Naive B cell (primary cell): Measurements from ENCODE around the gene GATAD2A. TPM values are rescaled to one million over a fixed set of nuclear protein-coding genes. Genes with fewer than 3 reads are reported as not detected.

Source experiments
- ATAC-seq, 2 donors: fragments of 150-1000 bp; cut with Tn5 transposase; 2 replicates each; pipeline ENCODE4 v1.10.0; 2021; ENCODE audit warnings: low read depth in 2 of 2, mild to moderate bottlenecking in 2 of 2, moderate library complexity in 2 of 2
- DNase-seq: peaks from one replicate; pipeline ENCODE4 v3.0.0; 2022
- H3K27ac Mint-ChIP-seq, 6 donors: one replicate each; pipeline ENCODE4 v1.8.0; 2020 to 2022; ENCODE audit warnings: mild to moderate bottlenecking in 6 of 6, mixed read lengths in 6 of 6, moderate library complexity in 5 of 6, inconsistent platforms in 2 of 6
- H3K27me3 Mint-ChIP-seq, 3 donors: one replicate each; pipeline ENCODE4 v1.8.0; 2021 to 2022; ENCODE audit warnings: mixed read lengths in 3 of 3, mild to moderate bottlenecking in 1 of 3
- H3K36me3 Mint-ChIP-seq, 2 donors: one replicate each; pipeline ENCODE4 v1.8.0; 2020 to 2022; ENCODE audit warnings: mixed read lengths in 2 of 2, inconsistent platforms in 1 of 2, mild to moderate bottlenecking in 1 of 2
- H3K4me1 Mint-ChIP-seq, 3 donors: one replicate each; pipeline ENCODE4 v1.8.0; 2020 to 2022; ENCODE audit warnings: mixed read lengths in 3 of 3, inconsistent platforms in 1 of 3, mild to moderate bottlenecking in 1 of 3, moderate library complexity in 1 of 3
- H3K4me3 Mint-ChIP-seq, 8 donors: one replicate each; pipeline ENCODE4 v1.8.0; 2020 to 2022; ENCODE audit warnings: mild to moderate bottlenecking in 8 of 8, mixed read lengths in 8 of 8, moderate library complexity in 8 of 8, inconsistent platforms in 2 of 8
- H3K9me3 Mint-ChIP-seq, 7 donors: one replicate each; pipeline ENCODE4 v1.8.0; 2020 to 2022; ENCODE audit warnings: mixed read lengths in 7 of 7, mild to moderate bottlenecking in 5 of 7, inconsistent platforms in 2 of 7, moderate library complexity in 1 of 7
- polyA plus RNA-seq, 6 donors: library from polyadenylated mRNA; unstranded; fragments of 300-500 nt; fragmentation: Illumina TruSeq; gene quantifications; one replicate each; pipeline ENCODE4 v1.2.3, GENCODE V29; 2021; ENCODE audit warnings: low read depth in 6 of 6

GATAD2A gene
- polyA plus RNA-seq, 6 donors from 2014 or later, result 2.2 to 19.2 (median 10.6) TPM

- ATAC-seq (peak; percentile 83 to 84), DNase-seq (peak; percentile 57)
- H3K4me3 Mint-ChIP-seq, result peak overlapping the region; percentile 2 to 81 (median 66)
- no peaks in the 10 kb centered on the region for H3K36me3 Mint-ChIP-seq
- no peaks in the 10 kb centered on the region for H3K27me3 Mint-ChIP-seq
- peak overlapping the region; percentile 87 to 98 (median 94) for H3K27ac Mint-ChIP-seq
- no peaks in the 10 kb centered on the region for H3K9me3 Mint-ChIP-seq
- peaks cover 24 to 58% (median 53%) of the 10 kb centered on the region in 3 donors for H3K4me1 Mint-ChIP-seq
These were observed 83.6 kb downstream of the GATAD2A start for GRCh38 chr19:19488875-19489690.

DNA sequence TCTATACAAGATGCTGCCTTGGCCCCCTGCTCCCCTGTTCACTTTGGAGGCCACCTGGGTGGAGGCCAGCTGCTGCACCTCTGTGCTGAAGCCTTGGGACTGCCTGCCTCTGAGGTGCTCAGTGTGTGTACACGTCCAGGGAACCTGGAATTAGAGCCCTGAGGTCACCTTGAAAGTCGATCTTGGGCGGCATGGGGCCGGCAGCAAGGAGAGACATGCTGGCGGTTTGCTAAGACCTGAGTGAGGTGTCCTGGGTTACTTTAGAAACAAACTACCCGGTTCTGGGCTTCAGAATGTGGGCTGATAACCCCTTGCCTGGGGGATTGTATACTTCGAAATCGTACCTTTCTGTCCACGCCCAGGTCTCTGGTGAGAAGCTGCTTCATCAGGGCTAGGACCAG lies 84.3 kb downstream of the GATAD2A start:
- Mint-ChIP-seq H3K27ac (peak overlapping the region; percentile 87 to 98 (median 94)), H3K4me3 (peak overlapping the region in 6 of 8 donors; percentile 2 to 77 (median 51)), H3K4me1 (peaks cover 23 to 54% (median 48%) of the 10 kb centered on the region in 3 donors), H3K36me3 (no peaks in the 10 kb centered on the region), H3K9me3 (no peaks in the 10 kb centered on the region), H3K27me3 (no peaks in the 10 kb centered on the region)
- DNase-seq, result no peak
- ATAC-seq, result no peak

GRCh38 chr19:19490214-19490968 lies 84.9 kb downstream of the GATAD2A start:
- no peaks in the 10 kb centered on the region for H3K36me3 Mint-ChIP-seq
- peak overlapping the region in 4 of 8 donors; percentile 13 to 71 (median 15) for H3K4me3 Mint-ChIP-seq
- H3K9me3 Mint-ChIP-seq, result no peaks in the 10 kb centered on the region
- peak overlapping the region in 4 of 6 donors; percentile 81 to 95 (median 89) for H3K27ac Mint-ChIP-seq
- DNase-seq, result peak; percentile 73
- peak; percentile 44 to 59 for ATAC-seq
- H3K4me1 Mint-ChIP-seq, result peaks cover 18 to 48% (median 42%) of the 10 kb centered on the region in 3 donors
- H3K27me3 Mint-ChIP-seq, result no peaks in the 10 kb centered on the region

- Mint-ChIP-seq H3K4me3 (no peak overlapping the region), H3K36me3 (no peaks in the 10 kb centered on the region), H3K27me3 (no peaks in the 10 kb centered on the region), H3K27ac (no peak overlapping the region), H3K4me1 (peaks cover 16 to 42% (median 34%) of the 10 kb centered on the region in 3 donors), H3K9me3 (no peaks in the 10 kb centered on the region)
- DNase-seq, result no peak
- ATAC-seq, result no peak
These were observed 86.0 kb downstream of the GATAD2A start for GRCh38 chr19:19491321-19492025.

GRCh38 chr19:19492026-19492610 lies 86.6 kb downstream of the GATAD2A start:
- H3K27me3 Mint-ChIP-seq, result no peaks in the 10 kb centered on the region
- DNase-seq (no peak), ATAC-seq (no peak)
- H3K9me3 Mint-ChIP-seq, result no peaks in the 10 kb centered on the region
- H3K27ac Mint-ChIP-seq, result no peak overlapping the region
- H3K4me3 Mint-ChIP-seq, result no peak overlapping the region
- peaks cover 19 to 36% (median 32%) of the 10 kb centered on the region in 3 donors for H3K4me1 Mint-ChIP-seq
- no peaks in the 10 kb centered on the region for H3K36me3 Mint-ChIP-seq

DNA sequence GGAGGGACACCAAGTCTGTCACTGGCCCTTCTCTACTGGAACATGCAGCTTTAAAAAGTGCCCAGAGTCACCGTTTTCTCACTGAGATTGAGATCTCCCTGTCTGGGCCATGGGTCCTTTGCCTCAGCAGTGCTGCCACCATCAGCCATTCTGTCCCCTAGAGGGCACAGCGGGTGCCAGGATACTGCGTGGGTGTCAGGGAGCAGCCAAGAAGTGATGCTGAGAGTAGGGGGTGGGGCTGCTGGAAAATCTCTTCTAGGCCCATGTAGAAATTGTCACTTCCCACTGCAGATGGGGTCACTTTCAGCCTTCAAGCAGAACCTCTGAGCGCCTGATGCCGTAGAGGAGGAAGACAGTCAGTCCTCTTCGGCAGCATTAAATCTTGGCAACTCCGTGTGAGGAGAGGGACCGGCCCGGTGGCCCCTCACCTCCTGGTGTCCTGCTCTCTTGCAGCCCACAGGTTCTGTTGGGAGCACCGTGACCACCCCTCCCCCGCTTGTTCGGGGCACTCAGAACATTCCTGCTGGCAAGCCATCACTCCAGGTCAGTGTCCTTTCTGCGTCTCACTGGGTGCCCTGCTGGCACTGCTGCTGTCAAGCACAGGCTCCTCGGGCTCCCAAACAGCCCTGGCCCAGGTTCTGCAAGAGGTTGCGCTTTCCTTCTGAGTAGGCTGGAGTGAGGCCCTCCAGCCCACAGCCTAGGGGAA lies 88.5 kb downstream of the GATAD2A start:
- Mint-ChIP-seq H3K36me3 (no peaks in the 10 kb centered on the region), H3K27ac (no peak overlapping the region), H3K9me3 (no peaks in the 10 kb centered on the region), H3K4me1 (peaks cover 14 to 24% (median 17%) of the 10 kb centered on the region in 3 donors), H3K27me3 (no peaks in the 10 kb centered on the region), H3K4me3 (no peak overlapping the region)
- no peak for DNase-seq
- no peak for ATAC-seq

DNA sequence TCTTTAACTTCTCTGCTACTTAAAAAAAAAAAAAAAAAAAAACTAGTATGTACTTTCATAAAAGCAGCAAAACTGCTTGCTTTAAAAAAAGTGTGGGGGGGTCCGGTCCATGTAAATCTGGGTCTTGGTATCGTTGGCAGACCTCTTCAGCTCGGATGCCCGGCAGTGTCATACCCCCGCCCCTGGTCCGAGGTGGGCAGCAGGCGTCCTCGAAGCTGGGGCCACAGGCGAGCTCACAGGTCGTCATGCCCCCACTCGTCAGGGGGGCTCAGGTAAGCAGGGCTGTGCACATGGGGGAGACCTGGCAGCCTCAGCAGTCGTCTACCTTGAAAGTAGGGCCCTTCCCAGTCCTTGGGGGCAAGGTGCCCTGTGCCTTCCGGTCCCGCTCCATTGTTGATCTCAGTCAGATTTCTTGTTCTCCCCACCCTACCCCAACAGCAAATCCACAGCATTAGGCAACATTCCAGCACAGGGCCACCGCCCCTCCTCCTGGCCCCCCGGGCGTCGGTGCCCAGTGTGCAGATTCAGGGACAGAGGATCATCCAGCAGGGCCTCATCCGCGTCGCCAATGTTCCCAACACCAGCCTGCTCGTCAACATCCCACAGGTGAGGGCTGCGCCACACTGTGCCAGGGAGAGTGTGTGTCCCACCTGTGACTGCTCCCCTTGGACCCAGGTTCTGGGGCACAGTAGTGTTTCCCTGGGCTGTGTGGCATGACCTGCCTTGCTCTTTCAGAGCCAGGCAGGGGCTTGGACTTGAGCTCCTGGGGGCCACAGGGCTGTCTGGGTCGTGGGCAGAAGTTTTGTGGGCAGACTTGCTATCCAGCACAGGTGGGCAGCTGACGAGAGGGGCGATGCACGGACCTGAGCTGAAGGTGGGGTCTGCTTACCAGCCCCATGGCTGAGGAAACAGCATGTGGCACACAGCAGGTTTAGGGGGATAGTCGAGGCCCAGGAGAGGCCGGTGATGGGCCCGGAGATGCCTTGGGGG lies 90.4 kb downstream of the GATAD2A start:
- DNase-seq, result no peak
- no peak overlapping the region for H3K4me3 Mint-ChIP-seq
- no peaks in the 10 kb centered on the region for H3K36me3 Mint-ChIP-seq
- peaks cover 3 to 5% (median 3%) of the 10 kb centered on the region in 3 donors for H3K4me1 Mint-ChIP-seq
- H3K27ac Mint-ChIP-seq, result peak overlapping the region in 2 of 6 donors; percentile 56 to 59
- H3K27me3 Mint-ChIP-seq, result no peaks in the 10 kb centered on the region
- H3K9me3 Mint-ChIP-seq, result no peaks in the 10 kb centered on the region
- no peak for ATAC-seq

GRCh38 chr19:19498255-19498991 lies 92.9 kb downstream of the GATAD2A start:
- Mint-ChIP-seq H3K9me3 (no peaks in the 10 kb centered on the region), H3K27ac (peak overlapping the region in 1 of 6 donors; percentile 74), H3K4me1 (peaks cover 0 to 10% (median 3%) of the 10 kb centered on the region in 3 donors), H3K36me3 (peaks cover 0 to 8% of the 10 kb centered on the region in 2 donors), H3K4me3 (no peak overlapping the region), H3K27me3 (no peaks in the 10 kb centered on the region)
- no peak for ATAC-seq
- no peak for DNase-seq

GRCh38 chr19:19499272-19499995 lies 94.0 kb downstream of the GATAD2A start:
- Mint-ChIP-seq H3K4me3 (no peak overlapping the region), H3K36me3 (peaks cover 0 to 11% of the 10 kb centered on the region in 2 donors), H3K27ac (no peak overlapping the region), H3K4me1 (peaks cover 0 to 10% (median 3%) of the 10 kb centered on the region in 3 donors), H3K9me3 (no peaks in the 10 kb centered on the region), H3K27me3 (no peaks in the 10 kb centered on the region)
- no peak for DNase-seq
- no peak for ATAC-seq

GRCh38 chr19:19500975-19501644 lies 95.6 kb downstream of the GATAD2A start:
- Mint-ChIP-seq H3K4me3 (no peak overlapping the region), H3K4me1 (peaks cover 0 to 10% (median 3%) of the 10 kb centered on the region in 3 donors), H3K36me3 (peaks cover 0 to 11% of the 10 kb centered on the region in 2 donors), H3K27ac (no peak overlapping the region), H3K27me3 (no peaks in the 10 kb centered on the region), H3K9me3 (no peaks in the 10 kb centered on the region)
- ATAC-seq (no peak), DNase-seq (no peak)
